ENCODE data around the gene CHST13.

DNA sequence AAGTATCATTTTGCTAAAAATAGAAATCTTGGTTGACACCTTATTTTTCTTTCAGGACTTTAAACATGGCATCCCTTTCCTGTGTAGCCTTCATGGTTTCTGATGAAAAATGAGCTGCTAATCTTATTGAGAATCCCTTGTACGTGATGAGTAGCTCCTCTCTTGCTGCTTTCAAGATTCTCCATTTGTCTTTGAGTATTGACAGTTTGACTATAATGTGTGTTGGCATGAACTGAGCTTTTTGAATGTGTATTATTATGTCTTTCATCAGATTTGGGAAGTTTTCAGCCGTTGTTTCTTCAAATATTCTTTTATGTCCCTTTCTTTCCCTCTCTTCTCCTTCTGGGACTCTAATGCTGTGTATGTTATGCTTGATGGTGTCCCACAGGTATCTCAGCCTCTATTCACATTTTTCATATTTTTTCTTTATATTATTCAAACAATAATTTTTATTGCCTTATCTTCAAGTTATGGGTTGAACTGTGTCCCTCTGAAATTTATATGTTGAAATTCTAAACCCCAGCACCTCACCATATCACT lies 38.9 kb downstream of the CHST13 start:
- TF ChIP-seq SPI1 (IDR thresholded peaks at IDR 0.05; ENCODE audit: low read depth, low read length) (no peak), POLR2A (IDR thresholded peaks at IDR 0.05; ENCODE audit: low read depth, low read length) (no peak), POLR2AphosphoS5 (IDR thresholded peaks at IDR 0.05; ENCODE audit: low read depth, low read length) (no peak)
